AG09319 (cell line): ENCODE results near the gene CNTN1.

Source experiments
- DNase-seq: peaks from one replicate; pipeline ENCODE4 v3.0.0-alpha.2; 2010; ENCODE audit warnings: low read depth; ENCODE audit errors: extremely low read depth
- TF ChIP-seq, protein P1 (sequence below): IDR thresholded peaks from 2 replicates; pipeline ENCODE4 v1.5.1; 2011; ENCODE audit warnings: low read depth, mild to moderate bottlenecking, inconsistent platforms, low read length, moderate library complexity

The CNTN1 gene

DNA sequence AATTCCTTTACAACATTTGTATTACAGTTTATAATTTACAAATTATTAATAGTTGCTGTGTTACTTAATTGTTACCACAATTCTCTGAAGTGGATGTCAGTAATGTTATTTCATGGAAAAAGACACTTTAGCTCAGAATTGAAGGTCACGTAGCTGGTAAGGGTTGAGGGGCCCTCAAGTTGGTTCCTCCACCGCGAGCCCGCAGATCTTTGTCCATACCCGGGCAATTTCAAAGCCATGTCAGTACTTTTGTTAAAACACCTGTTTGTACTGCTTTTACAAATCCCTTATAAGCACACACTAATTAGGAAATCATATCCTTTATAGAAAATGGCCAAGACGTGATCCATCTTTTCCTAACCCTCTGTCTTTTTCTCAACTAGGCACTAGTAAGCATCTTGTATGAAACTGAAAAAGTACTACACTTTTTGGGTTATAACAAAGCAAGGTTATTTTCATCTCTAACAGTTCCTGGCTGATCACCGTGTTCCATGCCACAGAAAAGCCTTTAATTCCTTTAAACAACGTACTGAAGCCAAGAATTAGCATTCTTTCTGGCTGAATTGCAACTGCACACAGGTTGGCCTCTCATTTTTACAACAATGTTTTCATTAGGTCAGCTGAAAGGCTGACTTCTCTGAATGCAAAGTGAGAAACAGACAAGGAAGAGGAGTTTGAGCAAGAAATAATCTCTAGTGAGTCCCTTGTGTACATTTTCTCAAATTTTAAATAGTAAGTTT is 76.1 kb downstream of the CNTN1 start:
- DNase-seq, result no peak
- TF ChIP-seq, protein P1, sequence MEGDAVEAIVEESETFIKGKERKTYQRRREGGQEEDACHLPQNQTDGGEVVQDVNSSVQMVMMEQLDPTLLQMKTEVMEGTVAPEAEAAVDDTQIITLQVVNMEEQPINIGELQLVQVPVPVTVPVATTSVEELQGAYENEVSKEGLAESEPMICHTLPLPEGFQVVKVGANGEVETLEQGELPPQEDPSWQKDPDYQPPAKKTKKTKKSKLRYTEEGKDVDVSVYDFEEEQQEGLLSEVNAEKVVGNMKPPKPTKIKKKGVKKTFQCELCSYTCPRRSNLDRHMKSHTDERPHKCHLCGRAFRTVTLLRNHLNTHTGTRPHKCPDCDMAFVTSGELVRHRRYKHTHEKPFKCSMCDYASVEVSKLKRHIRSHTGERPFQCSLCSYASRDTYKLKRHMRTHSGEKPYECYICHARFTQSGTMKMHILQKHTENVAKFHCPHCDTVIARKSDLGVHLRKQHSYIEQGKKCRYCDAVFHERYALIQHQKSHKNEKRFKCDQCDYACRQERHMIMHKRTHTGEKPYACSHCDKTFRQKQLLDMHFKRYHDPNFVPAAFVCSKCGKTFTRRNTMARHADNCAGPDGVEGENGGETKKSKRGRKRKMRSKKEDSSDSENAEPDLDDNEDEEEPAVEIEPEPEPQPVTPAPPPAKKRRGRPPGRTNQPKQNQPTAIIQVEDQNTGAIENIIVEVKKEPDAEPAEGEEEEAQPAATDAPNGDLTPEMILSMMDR, result no peak

DNA sequence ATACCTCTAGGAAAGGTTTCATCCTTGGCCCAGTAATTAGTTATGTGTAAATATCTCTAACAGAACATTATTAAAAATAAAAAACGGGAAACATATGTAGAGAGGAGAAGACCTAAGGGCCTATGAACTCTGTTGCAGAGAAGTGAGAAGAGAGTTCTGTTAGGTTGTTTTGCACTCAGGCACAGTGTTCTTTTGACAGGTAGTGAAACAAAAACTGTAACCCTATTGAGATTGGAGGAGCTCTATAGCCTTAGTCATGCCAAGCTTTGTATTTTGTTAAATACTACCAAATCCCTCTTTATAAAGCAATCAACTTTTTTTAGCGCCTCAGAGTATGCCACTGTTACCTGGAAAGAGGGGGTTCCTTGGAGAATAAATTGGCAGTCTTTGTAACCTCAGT is 77.6 kb downstream of the CNTN1 start:
- TF ChIP-seq, protein P1, result no peak
- DNase-seq, result no peak

DNA sequence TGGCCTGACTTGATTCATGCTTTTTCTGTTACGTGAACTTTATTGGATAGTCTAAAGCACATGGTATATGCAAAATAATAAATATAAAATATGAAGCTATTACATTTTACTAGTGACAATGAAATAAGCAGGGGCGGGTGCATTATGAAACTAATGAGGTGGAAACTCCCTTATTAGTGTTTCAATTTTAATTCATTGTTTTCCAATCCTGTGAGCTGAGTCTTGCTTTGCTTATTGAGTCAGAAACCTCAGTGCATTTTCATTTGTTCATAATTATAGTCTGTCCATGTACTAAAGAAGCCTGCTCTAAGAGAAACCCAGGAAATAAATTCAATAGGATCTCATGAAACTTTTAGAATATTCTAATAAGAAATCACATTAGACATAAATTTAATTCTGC is 78.5 kb downstream of the CNTN1 start:
- no peak for DNase-seq
- TF ChIP-seq, protein P1, result no peak

DNA sequence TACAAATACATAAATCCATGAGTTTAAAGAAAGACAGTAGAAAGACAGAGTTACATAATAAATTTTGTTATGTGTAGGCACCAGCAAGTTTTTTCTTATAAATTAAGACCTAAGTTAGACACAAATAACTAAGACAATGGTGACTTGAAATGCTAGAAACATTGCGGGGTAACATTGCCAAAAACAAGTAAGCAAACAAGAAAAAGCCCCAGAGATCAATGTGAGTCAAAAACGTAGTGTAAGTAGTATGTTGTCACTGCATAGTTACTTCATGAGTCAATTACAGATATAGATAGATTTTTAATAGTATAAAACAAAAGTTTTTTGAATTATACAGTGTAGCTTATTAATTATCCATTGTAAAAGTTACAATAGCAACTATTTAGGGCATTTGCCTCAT is 83.4 kb downstream of the CNTN1 start:
- no peak for DNase-seq
- TF ChIP-seq, protein P1, result no peak

DNA sequence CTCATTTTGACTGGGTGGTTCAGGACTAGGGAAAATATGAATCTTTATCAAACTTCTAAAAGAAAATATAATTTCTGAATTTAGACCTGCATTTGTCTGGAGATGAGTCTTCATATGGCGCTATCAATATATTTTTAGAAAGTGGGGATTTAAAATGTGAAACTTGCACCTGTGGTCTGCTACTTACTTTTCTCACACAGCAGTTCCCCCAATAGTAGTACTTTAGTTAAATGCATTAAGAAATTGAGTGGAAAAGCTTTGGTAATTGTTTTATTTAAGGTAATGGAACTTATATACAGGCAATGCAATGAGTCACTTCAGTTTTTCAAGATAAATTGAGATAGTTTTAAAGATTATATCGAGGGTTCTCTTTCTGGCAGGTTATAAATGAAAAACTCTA is 91.9 kb downstream of the CNTN1 start:
- TF ChIP-seq, protein P1, result no peak
- DNase-seq, result no peak

DNA sequence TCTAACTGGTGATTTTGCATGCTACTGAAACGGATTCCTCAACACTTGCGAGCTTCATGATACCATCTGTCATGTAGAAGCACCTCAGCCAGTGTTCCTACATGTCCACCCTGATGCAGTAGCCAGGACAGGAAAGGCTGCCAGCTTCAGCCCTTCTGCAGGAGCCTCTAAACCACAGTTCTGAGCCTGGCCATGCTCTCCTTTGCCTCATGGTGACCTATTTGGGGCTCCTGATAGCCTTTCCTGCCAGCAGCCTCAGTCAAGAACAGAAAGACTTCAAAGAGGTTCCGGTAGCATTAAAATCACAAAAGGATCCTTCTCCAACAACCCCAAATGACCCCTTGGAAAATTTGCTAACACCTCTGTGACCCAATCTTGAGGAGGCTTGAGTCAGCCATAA is 96.0 kb downstream of the CNTN1 start:
- TF ChIP-seq, protein P1, result no peak

DNA sequence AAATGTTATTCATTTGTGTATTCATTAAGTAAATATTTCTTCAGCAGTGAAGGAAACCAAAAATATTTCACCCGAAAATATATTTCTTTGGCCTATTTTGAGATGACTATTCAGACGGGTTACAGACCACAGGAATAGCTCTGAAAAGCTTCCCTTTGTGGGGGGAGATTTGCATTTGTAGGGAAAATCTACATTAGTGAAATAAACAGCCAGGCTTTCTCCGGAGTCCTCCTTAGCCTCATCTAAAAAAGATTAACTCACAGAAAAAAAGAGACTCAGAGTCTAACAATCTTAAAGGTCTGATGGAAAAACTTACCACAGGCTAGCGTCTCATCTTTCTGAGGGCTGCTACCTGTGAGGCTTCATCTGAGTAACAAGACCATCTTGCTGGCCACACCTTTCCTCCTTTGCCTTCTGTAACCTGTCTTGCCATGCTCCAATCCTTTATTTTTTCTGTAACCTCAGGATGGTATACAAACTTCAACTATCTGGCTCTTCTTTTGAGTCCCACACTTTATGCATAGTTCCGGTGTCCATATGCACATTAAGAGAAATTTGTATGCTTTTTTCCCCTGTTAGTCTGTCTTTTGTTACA is 100.7 kb downstream of the CNTN1 start:
- TF ChIP-seq, protein P1, result no peak
- no peak for DNase-seq

More for the DNA sequence above, 96.0 kb downstream of the CNTN1 start:
- DNase-seq, result no peak
